ENCODE data around the gene TTC3. TPM values are rescaled to one million over a fixed set of nuclear protein-coding genes. Genes with fewer than 3 reads are reported as not detected.

Gene TTC3
- total RNA-seq, 2 experiments from 2014 or later, result 73.5 to 90.0 TPM

DNA sequence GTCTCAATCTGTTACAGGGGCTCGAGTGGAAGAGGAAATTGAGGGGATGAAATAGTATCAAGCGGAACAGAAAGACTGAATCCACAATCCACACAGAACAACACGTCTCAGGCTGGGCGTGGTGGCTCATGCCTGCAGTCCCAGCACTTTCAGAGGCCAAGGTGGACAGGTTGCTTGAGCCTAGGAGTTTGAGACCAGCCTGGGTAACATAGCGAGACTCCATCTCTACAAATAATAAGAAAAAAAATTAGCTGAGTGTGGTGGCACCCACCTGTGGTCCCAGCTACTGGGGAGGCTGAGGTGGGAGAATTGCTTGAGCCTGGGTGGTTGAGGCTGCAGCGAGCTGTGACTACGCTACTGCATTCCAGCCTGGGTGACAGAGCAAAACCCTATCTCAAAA, 168.4 kb downstream of the TTC3 start:
- Histone ChIP-seq H3K9me3 (ENCODE audit: low read length) (no peaks in the 10 kb centered on the region), H2AFZ (ENCODE audit: low read length) (no peak overlapping the region), H3K4me3 (ENCODE audit: low read depth, low read length, poor library complexity, severe bottlenecking) (no peak overlapping the region), H3K4me2 (ENCODE audit: low read length) (no peak overlapping the region), H3K79me2 (ENCODE audit: insufficient read depth, low read depth, low read length) (peaks cover 39% of the 10 kb centered on the region), H3K9me2 (ENCODE audit: insufficient read depth, low read length) (no peaks in the 10 kb centered on the region), H4K20me1 (ENCODE audit: insufficient read depth, low read length) (no peaks in the 10 kb centered on the region; the same call in 1 of the 2 replicates), H3K27ac (ENCODE audit: low read depth, low read length, poor library complexity, severe bottlenecking) (no peak overlapping the region), H3K36me3 (ENCODE audit: insufficient read depth, low read length) (peaks cover 64% of the 10 kb centered on the region), H3K4me1 (ENCODE audit: insufficient read depth, low read length, poor library complexity, severe bottlenecking) (no peaks in the 10 kb centered on the region)
- CTCF ChIA-PET (ENCODE audit: unreplicated experiment), result no interaction called here
- POLR2A ChIA-PET, result no interaction called here
- BruUV-seq (replicated peaks), result no TSS peak
- DNase-seq (ENCODE audit: low spot score), result no peak
- intact Hi-C loops (cut with micrococcal nuclease; ENCODE audit: unreplicated experiment), result no loop called here
- no peak for TF ChIP-seq EZH2phosphoT487 (IDR thresholded peaks at IDR 0.05; ENCODE audit: borderline replicate concordance, low read depth, low read length)
- TF ChIP-seq, protein P1, sequence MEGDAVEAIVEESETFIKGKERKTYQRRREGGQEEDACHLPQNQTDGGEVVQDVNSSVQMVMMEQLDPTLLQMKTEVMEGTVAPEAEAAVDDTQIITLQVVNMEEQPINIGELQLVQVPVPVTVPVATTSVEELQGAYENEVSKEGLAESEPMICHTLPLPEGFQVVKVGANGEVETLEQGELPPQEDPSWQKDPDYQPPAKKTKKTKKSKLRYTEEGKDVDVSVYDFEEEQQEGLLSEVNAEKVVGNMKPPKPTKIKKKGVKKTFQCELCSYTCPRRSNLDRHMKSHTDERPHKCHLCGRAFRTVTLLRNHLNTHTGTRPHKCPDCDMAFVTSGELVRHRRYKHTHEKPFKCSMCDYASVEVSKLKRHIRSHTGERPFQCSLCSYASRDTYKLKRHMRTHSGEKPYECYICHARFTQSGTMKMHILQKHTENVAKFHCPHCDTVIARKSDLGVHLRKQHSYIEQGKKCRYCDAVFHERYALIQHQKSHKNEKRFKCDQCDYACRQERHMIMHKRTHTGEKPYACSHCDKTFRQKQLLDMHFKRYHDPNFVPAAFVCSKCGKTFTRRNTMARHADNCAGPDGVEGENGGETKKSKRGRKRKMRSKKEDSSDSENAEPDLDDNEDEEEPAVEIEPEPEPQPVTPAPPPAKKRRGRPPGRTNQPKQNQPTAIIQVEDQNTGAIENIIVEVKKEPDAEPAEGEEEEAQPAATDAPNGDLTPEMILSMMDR (conservative IDR thresholded peaks at IDR 0.05; ENCODE audit: low read length), result no peak

DNA sequence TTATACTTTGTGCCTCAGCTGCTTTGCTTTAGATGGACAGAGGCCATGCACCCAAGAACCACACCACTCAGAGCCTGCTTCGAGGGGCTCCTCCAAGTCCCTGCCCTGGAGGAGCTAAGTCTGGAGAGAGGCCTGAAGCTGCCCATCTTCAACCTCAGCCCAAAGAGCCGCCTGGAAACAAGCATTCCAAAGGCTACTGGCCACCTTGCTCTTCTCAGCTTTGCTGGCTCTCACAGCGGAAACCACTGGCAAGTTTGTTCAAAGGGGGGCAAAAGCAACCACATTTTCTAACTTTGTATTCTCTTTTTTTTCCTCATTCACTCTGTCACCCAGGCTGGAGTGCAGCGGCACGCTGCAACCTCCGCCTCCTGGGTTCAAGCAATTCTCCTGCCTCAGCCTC, 170.9 kb downstream of the TTC3 start:
- no TSS peak for BruUV-seq (replicated peaks)
- POLR2A ChIA-PET, result interaction anchor here (0.6 to 1.0 kb wide), 2 partner anchors 13 to 1370 kb away, joined by 3 read pairs; no protein-coding TSS in a partner anchor
- Histone ChIP-seq H3K36me3 (ENCODE audit: insufficient read depth, low read length) (peaks cover 39% of the 10 kb centered on the region), H3K9me3 (ENCODE audit: low read length) (no peaks in the 10 kb centered on the region), H4K20me1 (ENCODE audit: insufficient read depth, low read length) (peaks cover 4% of the 10 kb centered on the region; the same call in 1 of the 2 replicates), H3K79me2 (ENCODE audit: insufficient read depth, low read depth, low read length) (peaks cover 63% of the 10 kb centered on the region), H3K9me2 (ENCODE audit: insufficient read depth, low read length) (no peaks in the 10 kb centered on the region), H3K4me2 (ENCODE audit: low read length) (no peak overlapping the region), H2AFZ (ENCODE audit: low read length) (no peak overlapping the region), H3K27ac (ENCODE audit: low read depth, low read length, poor library complexity, severe bottlenecking) (no peak overlapping the region), H3K4me3 (ENCODE audit: low read depth, low read length, poor library complexity, severe bottlenecking) (no peak overlapping the region), H3K4me1 (ENCODE audit: insufficient read depth, low read length, poor library complexity, severe bottlenecking) (no peaks in the 10 kb centered on the region)
- no peak for DNase-seq (ENCODE audit: low spot score)
- no peak for TF ChIP-seq EZH2phosphoT487 (IDR thresholded peaks at IDR 0.05; ENCODE audit: borderline replicate concordance, low read depth, low read length)
- TF ChIP-seq, protein P1 (conservative IDR thresholded peaks at IDR 0.05; ENCODE audit: low read length), result no peak
- intact Hi-C loops (cut with micrococcal nuclease; ENCODE audit: unreplicated experiment), result no loop called here
- CTCF ChIA-PET (ENCODE audit: unreplicated experiment), result no interaction called here

DNA sequence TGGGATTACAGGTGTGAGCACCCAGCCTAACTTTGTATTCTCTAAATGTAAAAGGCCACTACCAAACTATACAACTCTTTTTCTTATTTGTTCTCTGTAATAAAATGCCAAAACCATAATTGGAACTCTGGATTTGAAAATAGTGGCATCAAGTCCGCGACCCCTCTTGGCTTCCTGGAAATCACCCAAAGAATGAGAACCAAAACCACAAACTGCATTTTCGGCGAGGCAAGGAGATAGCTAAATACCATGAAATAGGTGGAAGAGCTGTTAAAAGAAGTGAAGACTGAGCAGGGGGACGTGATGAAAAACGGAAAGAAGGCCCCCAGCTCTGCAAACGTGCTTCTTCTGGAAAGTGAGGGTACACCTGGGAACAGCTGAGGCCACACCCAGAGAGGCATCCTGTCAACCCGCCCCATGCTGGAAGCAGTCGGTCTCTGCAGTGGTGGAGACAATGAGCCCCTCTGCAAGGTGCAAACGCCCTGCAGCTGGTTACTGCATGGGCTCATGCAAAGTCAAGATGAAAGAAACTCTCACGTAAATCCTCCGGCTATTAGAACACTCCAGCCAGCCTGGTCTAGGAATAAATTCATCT, 171.5 kb downstream of the TTC3 start:
- H3K27ac ChIP-seq (ENCODE audit: low read depth, low read length, poor library complexity, severe bottlenecking), result no peak overlapping the region
- H3K4me2 ChIP-seq (ENCODE audit: low read length), result no peak overlapping the region
- no peak for DNase-seq (ENCODE audit: low spot score)
- H2AFZ ChIP-seq (ENCODE audit: low read length), result no peak overlapping the region
- no peaks in the 10 kb centered on the region for H3K9me3 ChIP-seq (ENCODE audit: low read length)
- CTCF ChIA-PET (ENCODE audit: unreplicated experiment), result no interaction called here
- H3K79me2 ChIP-seq (ENCODE audit: insufficient read depth, low read depth, low read length), result peaks cover 70% of the 10 kb centered on the region
- intact Hi-C loops (cut with micrococcal nuclease; ENCODE audit: unreplicated experiment), result no loop called here
- H3K36me3 ChIP-seq (ENCODE audit: insufficient read depth, low read length), result peaks cover 34% of the 10 kb centered on the region
- BruUV-seq (replicated peaks), result no TSS peak
- no peaks in the 10 kb centered on the region for H3K4me1 ChIP-seq (ENCODE audit: insufficient read depth, low read length, poor library complexity, severe bottlenecking)
- H3K4me3 ChIP-seq (ENCODE audit: low read depth, low read length, poor library complexity, severe bottlenecking), result no peak overlapping the region
- H3K9me2 ChIP-seq (ENCODE audit: insufficient read depth, low read length), result no peaks in the 10 kb centered on the region
- H4K20me1 ChIP-seq (ENCODE audit: insufficient read depth, low read length), result peaks cover 11% of the 10 kb centered on the region; the same call in 1 of the 2 replicates
- TF ChIP-seq, protein P1 (conservative IDR thresholded peaks at IDR 0.05; ENCODE audit: low read length), result no peak
- TF ChIP-seq EZH2phosphoT487 (IDR thresholded peaks at IDR 0.05; ENCODE audit: borderline replicate concordance, low read depth, low read length), result no peak
- POLR2A ChIA-PET, result no interaction called here
